Umbilical cord (tissue), 2 donors: ENCODE results near the gene BCAS3. TPM values are rescaled to one million over a fixed set of nuclear protein-coding genes. Genes with fewer than 3 reads are reported as not detected.

Experiments used
- DNase-seq: peaks from one replicate; pipeline ENCODE4 v3.0.0-alpha.2; 2015; ENCODE audit warnings: low spot score
- total RNA-seq: library from RNA; depleted of rRNA; stranded (reverse); fragments of >200 nt; gene quantifications from one replicate; pipeline ENCODE4 v1.2.3, GENCODE V29; 2014; ENCODE audit warnings: low replicate concordance; ENCODE audit not compliant: insufficient read depth

Gene BCAS3
- total RNA-seq, 1 donor from 2014 or later = 25.0 TPM

- no peak for DNase-seq
These were observed 655.5 kb downstream of the BCAS3 start for GRCh38 chr17:61333136-61333535.

GRCh38 chr17:61334673-61335072, 657.0 kb downstream of the BCAS3 start:
- DNase-seq = no peak

GRCh38 chr17:61335105-61335844, 657.6 kb downstream of the BCAS3 start:
- DNase-seq = no peak

GRCh38 chr17:61335845-61336655, 658.4 kb downstream of the BCAS3 start:
- DNase-seq = peak; percentile 74

GRCh38 chr17:61337290-61337689, 659.6 kb downstream of the BCAS3 start:
- DNase-seq = peak; percentile 61

GRCh38 chr17:61338000-61338798, 660.5 kb downstream of the BCAS3 start:
- peak; percentile 76 for DNase-seq

- DNase-seq = no peak
These were observed 661.3 kb downstream of the BCAS3 start for GRCh38 chr17:61338874-61339478.

GRCh38 chr17:61340431-61341209, 663.0 kb downstream of the BCAS3 start:
- DNase-seq = no peak

GRCh38 chr17:61343576-61343975, 665.9 kb downstream of the BCAS3 start:
- DNase-seq = peak; percentile 53

GRCh38 chr17:61345061-61345460, 667.4 kb downstream of the BCAS3 start:
- DNase-seq = no peak

- DNase-seq = no peak
These were observed 668.4 kb downstream of the BCAS3 start for GRCh38 chr17:61345825-61346666.

GRCh38 chr17:61349350-61349749, 671.7 kb downstream of the BCAS3 start:
- DNase-seq = no peak

- no peak for DNase-seq
These were observed 674.2 kb downstream of the BCAS3 start for GRCh38 chr17:61351745-61352407.

GRCh38 chr17:61352408-61352770, 674.7 kb downstream of the BCAS3 start:
- peak; percentile 50 for DNase-seq

GRCh38 chr17:61352781-61353491, 675.3 kb downstream of the BCAS3 start:
- DNase-seq = peak; percentile 45

GRCh38 chr17:61353615-61354014, 676.0 kb downstream of the BCAS3 start:
- DNase-seq = no peak

GRCh38 chr17:61354895-61355874, 677.5 kb downstream of the BCAS3 start:
- DNase-seq = peak; percentile 94
